22Rv1 (cell line): ENCODE measurements around the gene MAFF.

Experiments used
- CTCF ChIP-seq: fragments of 450-650 bp; IDR thresholded peaks from 2 replicates; pipeline ENCODE4 v1.5.1; 2017; ENCODE audit warnings: mild to moderate bottlenecking
- ZFX ChIP-seq: fragments of 450-650 bp; IDR thresholded peaks from 2 replicates; pipeline ENCODE4 v1.6.1; 2017; ENCODE audit warnings: antibody characterized with exemption, borderline replicate concordance

GRCh38 chr22:38177044-38177443 is 24.8 kb upstream of the MAFF start:
- TF ChIP-seq CTCF (no peak), ZFX (no peak)
